CD1c-positive myeloid dendritic cell (primary cell): ENCODE results near the gene PAFAH1B2.

ENCODE experiments used
- DNase-seq: peaks from one replicate; pipeline ENCODE4 v3.0.0-alpha.2; 2016; ENCODE audit errors: extremely low spot score

Gene PAFAH1B2

DNA sequence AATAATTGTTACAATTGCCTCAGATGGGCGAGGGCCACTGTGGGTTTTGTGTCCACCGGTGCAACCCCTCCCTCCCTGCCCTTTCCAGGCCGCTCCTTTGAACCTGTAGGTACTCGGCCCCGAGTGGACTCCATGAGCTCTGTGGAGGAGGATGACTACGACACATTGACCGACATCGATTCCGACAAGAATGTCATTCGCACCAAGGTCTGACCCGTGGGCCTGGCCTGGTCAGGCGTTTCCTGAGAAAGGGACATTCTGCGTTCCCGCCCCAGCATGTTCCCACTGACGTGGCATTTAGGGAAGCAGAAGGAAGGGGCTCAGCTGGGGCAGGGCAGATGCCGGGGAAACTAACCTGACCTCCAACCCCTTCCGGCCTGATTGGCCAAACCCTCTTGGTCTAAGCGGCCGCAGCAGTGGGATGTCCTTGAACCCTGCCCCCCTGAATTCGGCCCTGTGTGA is 44.6 kb downstream of the PAFAH1B2 start:
- DNase-seq: peak; percentile 92

GRCh38 chr11:117189191-117189940 is 45.3 kb downstream of the PAFAH1B2 start:
- peak; percentile 93 for DNase-seq

GRCh38 chr11:117189941-117190544 is 46.0 kb downstream of the PAFAH1B2 start:
- no peak for DNase-seq

DNA sequence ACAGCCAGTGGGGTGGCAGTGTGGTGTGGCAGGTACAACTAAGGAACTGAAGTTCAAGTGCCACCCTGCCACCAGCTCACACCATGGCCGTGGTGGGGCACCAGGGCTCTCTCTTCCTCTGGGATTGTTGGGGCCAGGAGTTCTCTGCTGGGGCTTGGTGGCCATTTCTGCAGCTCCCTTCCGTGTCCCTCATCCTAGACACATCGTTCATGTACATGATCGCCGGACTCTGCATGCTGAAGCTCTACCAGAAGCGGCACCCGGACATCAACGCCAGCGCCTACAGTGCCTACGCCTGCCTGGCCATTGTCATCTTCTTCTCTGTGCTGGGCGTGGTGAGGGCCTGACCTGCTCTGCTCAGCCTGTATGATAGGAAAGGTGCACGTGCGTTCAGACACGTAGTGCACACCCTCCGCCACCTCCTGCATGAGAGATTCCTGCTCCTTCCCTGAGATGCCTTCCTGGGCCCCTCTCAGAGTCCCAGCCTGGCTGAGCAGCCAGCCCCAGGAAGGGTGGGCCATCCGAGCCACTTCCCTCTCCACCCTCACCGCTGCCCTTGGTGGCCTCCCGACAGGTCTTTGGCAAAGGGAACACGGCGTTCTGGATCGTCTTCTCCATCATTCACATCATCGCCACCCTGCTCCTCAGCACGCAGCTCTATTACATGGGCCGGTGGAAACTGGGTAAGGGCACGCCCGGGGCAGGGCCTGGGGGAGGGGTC is 47.8 kb downstream of the PAFAH1B2 start:
- no peak for DNase-seq

GRCh38 chr11:117192401-117192875 is 48.4 kb downstream of the PAFAH1B2 start:
- DNase-seq: no peak

- DNase-seq: no peak
Observed at GRCh38 chr11:117193130-117194020, 49.3 kb downstream of the PAFAH1B2 start.

GRCh38 chr11:117194267-117194666 is 50.2 kb downstream of the PAFAH1B2 start:
- DNase-seq: no peak

- no peak for DNase-seq
Observed at GRCh38 chr11:117195258-117195657, 51.2 kb downstream of the PAFAH1B2 start.

DNA sequence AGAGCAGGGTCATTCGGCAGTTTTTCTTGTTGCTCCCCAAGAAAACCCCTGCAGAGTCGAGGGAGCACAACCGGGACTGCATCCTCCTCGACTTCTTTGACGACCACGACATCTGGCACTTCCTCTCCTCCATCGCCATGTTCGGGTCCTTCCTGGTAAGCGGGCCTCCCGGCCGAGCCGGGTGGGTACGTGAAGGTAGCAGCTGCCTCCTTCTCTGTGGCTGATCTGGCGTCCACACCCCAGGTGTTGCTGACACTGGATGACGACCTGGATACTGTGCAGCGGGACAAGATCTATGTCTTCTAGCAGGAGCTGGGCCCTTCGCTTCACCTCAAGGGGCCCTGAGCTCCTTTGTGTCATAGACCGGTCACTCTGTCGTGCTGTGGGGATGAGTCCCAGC is 51.7 kb downstream of the PAFAH1B2 start:
- DNase-seq: no peak

DNA sequence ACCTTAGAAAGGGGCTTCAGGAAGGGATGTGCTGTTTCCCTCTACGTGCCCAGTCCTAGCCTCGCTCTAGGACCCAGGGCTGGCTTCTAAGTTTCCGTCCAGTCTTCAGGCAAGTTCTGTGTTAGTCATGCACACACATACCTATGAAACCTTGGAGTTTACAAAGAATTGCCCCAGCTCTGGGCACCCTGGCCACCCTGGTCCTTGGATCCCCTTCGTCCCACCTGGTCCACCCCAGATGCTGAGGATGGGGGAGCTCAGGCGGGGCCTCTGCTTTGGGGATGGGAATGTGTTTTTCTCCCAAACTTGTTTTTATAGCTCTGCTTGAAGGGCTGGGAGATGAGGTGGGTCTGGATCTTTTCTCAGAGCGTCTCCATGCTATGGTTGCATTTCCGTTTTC is 52.9 kb downstream of the PAFAH1B2 start:
- DNase-seq: no peak

DNA sequence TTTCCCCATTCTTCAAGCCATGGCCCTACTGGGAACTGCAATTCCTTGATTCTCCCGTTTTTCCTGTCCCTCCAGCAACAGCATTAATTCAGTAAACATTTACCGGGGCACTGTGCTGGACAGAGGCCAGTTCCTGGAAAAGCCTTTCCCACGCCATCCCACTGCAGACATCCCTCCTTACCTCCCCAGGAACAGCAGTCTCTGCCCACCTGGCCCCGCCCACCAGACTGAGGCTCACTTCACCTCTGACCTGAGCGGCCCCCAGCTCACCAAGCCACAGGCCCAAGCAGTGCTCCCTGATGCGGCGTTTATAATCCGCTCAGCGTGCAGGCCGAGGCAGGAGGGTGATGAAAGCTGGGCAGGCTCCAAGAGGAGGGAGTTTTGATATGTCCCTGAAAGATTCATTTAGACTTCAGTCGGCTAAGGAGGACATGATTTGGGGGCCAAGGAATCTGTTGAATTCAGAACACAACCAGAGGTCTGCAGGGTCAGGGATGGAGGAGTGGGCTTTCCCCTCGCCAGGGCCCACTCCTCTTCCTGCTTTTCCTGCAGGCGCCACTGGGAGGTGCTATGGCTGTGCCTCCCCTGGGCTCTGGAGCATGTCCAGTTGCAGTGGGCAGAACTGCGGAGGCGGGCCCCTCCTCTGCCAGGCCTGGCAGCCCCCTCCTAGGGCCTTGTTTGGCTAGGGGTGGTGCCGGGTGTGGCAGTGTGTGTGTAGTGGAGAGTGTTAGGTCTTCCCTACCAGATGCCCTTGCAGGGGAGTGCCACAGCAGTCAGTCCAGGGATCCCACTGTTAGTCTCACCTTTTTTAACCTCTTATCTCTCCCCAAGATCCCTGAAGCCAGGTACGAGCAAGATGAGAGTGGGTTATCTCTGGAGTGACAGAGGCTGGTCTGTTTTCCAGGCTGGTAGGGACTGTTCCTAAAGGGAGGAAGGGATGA is 53.7 kb downstream of the PAFAH1B2 start:
- DNase-seq: no peak

DNA sequence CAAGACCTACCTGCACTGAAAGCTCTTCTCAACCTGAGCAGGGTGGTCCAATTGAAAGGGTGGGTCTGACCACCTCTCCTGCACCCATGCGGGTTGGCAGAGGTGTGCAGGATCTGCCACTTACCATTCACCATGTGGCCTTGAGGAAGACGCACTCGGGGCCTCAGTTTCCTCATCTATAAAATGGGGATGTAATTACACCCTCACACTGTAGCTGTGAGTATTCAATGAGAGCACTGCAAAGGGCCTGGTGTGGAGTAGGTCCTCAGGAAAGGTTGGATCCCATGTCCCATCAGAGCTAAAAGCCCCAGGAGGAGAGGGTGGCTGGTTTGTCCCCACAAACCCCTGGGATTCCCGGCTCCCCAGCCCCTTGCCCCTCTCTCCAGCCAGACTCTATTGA is 54.5 kb downstream of the PAFAH1B2 start:
- no peak for DNase-seq

DNA sequence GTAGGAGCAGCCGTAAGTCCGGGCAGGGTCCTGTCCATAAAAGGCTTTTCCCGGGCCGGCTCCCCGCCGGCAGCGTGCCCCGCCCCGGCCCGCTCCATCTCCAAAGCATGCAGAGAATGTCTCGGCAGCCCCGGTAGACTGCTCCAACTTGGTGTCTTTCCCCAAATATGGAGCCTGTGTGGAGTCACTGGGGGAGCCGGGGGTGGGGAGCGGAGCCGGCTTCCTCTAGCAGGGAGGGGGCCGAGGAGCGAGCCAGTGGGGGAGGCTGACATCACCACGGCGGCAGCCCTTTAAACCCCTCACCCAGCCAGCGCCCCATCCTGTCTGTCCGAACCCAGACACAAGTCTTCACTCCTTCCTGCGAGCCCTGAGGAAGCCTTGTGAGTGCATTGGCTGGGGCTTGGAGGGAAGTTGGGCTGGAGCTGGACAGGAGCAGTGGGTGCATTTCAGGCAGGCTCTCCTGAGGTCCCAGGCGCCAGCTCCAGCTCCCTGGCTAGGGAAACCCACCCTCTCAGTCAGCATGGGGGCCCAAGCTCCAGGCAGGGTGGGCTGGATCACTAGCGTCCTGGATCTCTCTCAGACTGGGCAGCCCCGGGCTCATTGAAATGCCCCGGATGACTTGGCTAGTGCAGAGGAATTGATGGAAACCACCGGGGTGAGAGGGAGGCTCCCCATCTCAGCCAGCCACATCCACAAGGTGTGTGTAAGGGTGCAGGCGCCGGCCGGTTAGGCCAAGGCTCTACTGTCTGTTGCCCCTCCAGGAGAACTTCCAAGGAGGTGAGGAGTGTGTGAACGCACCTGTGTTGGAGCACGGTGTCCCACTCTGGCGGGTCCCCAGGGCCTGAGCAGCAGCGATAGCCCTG is 55.2 kb downstream of the PAFAH1B2 start, which contains the start of gene TAGLN:
TSS of gene TAGLN (plus strand) at position 318 of the 863 bp plus-strand sequence. CDS start 3,644 bp downstream, outside the sequence.
- DNase-seq: no peak

- no peak for DNase-seq
Observed at GRCh38 chr11:117199916-117200812, 56.1 kb downstream of the PAFAH1B2 start.

- no peak for DNase-seq
Observed at GRCh38 chr11:117200813-117201657, 56.9 kb downstream of the PAFAH1B2 start.

GRCh38 chr11:117201658-117202305 is 57.7 kb downstream of the PAFAH1B2 start:
- no peak for DNase-seq
